GM23338 (cell line): ENCODE results near the gene GRK5. TPM values are rescaled to one million over a fixed set of nuclear protein-coding genes. Genes with fewer than 3 reads are reported as not detected.

Experiments used
- ATAC-seq: fragments of 200-7000 bp; cut with Tn5 transposase; 3 replicates; pipeline ENCODE4 v1.9.1; 2020
- DNase-seq: peaks from one replicate; pipeline ENCODE4 v3.0.0-alpha.2; 2015; ENCODE audit warnings: low spot score
- H2AFZ ChIP-seq: fragments of 200-600 bp; sonication (generic); 2 replicates; pipeline ENCODE4 v1.8.0; 2016; ENCODE audit warnings: antibody characterized with exemption, mild to moderate bottlenecking, moderate library complexity
- H3F3A ChIP-seq: fragments of 200-600 bp; sonication (generic); replicated peaks from 2 replicates; pipeline ENCODE4 v1.8.0; 2017; ENCODE audit warnings: antibody characterized with exemption, mixed run types, low read depth
- H3K27ac ChIP-seq: fragments of 200-600 bp; sonication (generic); 2 replicates; pipeline ENCODE4 v1.6.1; 2016; ENCODE audit warnings: low read depth
- H3K27me3 ChIP-seq: fragments of 200-600 bp; sonication (generic); 2 replicates; pipeline ENCODE4 v1.8.0; 2016; ENCODE audit warnings: mild to moderate bottlenecking, mixed run types, moderate library complexity; ENCODE audit not compliant: insufficient read depth
- H3K36me3 ChIP-seq: fragments of 200-600 bp; sonication (generic); 2 replicates; pipeline ENCODE4 v1.8.0; 2016; ENCODE audit warnings: mild to moderate bottlenecking; ENCODE audit not compliant: insufficient read depth
- H3K4me1 ChIP-seq: fragments of 200-600 bp; sonication (generic); 2 replicates; pipeline ENCODE4 v1.8.0; 2016; ENCODE audit warnings: mild to moderate bottlenecking, moderate library complexity; ENCODE audit not compliant: insufficient read depth
- H3K4me2 ChIP-seq: fragments of 200-600 bp; sonication (generic); 2 replicates; pipeline ENCODE4 v1.7.1; 2017; ENCODE audit warnings: mixed run types
- H3K4me3 ChIP-seq: fragments of 200-600 bp; sonication (generic); 2 replicates; pipeline ENCODE4 v1.6.1; 2016; ENCODE audit warnings: mixed run types
- H3K79me2 ChIP-seq: fragments of 200-600 bp; sonication (generic); replicated peaks from 2 replicates; pipeline ENCODE4 v1.8.0; 2017; ENCODE audit warnings: mild to moderate bottlenecking; ENCODE audit not compliant: insufficient read depth
- H3K9me2 ChIP-seq: fragments of 200-600 bp; sonication (generic); 2 replicates; pipeline ENCODE4 v1.8.0; 2017; ENCODE audit not compliant: insufficient read depth
- H4K20me1 ChIP-seq: fragments of 200-600 bp; sonication (generic); replicated peaks from 2 replicates; pipeline ENCODE4 v1.8.0; 2017; ENCODE audit warnings: mild to moderate bottlenecking; ENCODE audit not compliant: insufficient read depth
- H3K27ac Mint-ChIP-seq: 2 replicates; pipeline ENCODE4 v1.8.0; 2020; ENCODE audit warnings: inconsistent platforms, mild to moderate bottlenecking, moderate library complexity, mixed read lengths
- H3K27me3 Mint-ChIP-seq: 3 replicates; pipeline ENCODE4 v1.8.0; 2022; ENCODE audit warnings: low read depth, mild to moderate bottlenecking, moderate library complexity, mixed read lengths, inconsistent platforms; ENCODE audit not compliant: insufficient read depth, poor library complexity
- H3K36me3 Mint-ChIP-seq: 3 replicates; pipeline ENCODE4 v1.8.0; 2021; ENCODE audit warnings: low read depth, mild to moderate bottlenecking, inconsistent platforms, moderate library complexity, mixed read lengths
- H3K4me1 Mint-ChIP-seq: 3 replicates; pipeline ENCODE4 v1.8.0; 2020; ENCODE audit warnings: mild to moderate bottlenecking, inconsistent platforms, mixed read lengths
- H3K4me3 Mint-ChIP-seq: 3 replicates; pipeline ENCODE4 v1.8.0; 2021; ENCODE audit warnings: moderate library complexity, mild to moderate bottlenecking, inconsistent platforms, mixed read lengths
- H3K9me3 Mint-ChIP-seq: 3 replicates; pipeline ENCODE4 v1.8.0; 2020; ENCODE audit warnings: moderate library complexity, mild to moderate bottlenecking, inconsistent platforms, mixed read lengths
- EZH2 ChIP-seq: fragments of 200-600 bp; sonication (generic); IDR thresholded peaks from one replicate; pipeline ENCODE4 v1.8.0; 2017; ENCODE audit warnings: antibody characterized with exemption, mild to moderate bottlenecking, low read depth; ENCODE audit not compliant: unreplicated experiment
- NANOG ChIP-seq: IDR thresholded peaks from 2 replicates; pipeline ENCODE4 v1.6.1; 2016; ENCODE audit warnings: antibody characterized with exemption, borderline replicate concordance
- STAT1 ChIP-seq: IDR thresholded peaks from one replicate; pipeline ENCODE4 v1.6.1; 2016; ENCODE audit warnings: antibody characterized with exemption; ENCODE audit not compliant: unreplicated experiment
- ZNF114 ChIP-seq: fragments of 250-450 bp; sonication (Bioruptor Pico); IDR thresholded peaks from 2 replicates; pipeline ENCODE4 v1.5.0; 2020; ENCODE audit warnings: mild to moderate bottlenecking, moderate library complexity
- polyA plus RNA-seq: library from polyadenylated mRNA; unstranded; fragments of >200 nt; fragmentation: Nextera tagmentation; extraction: Ambion mirVana; gene quantifications from 2 replicates; pipeline ENCODE4 v1.2.1, GENCODE V29; 2016
- total RNA-seq: library from RNA; depleted of rRNA; stranded (reverse); fragments of >200 nt; shearing (Covaris generic); gene quantifications from 2 replicates; pipeline ENCODE4 v1.2.3, GENCODE V29; 2014
- TF ChIP-seq, protein P1 (sequence below): fragments of 250-450 bp; sonication (Bioruptor Pico); IDR thresholded peaks from 2 replicates; pipeline ENCODE4 v1.5.0; 2020; ENCODE audit warnings: mild to moderate bottlenecking, moderate library complexity
- TF ChIP-seq, protein P2 (sequence below), 2 experiments: fragments of 200-600 bp in 1 of 2; sonication (generic) in 1 of 2; conservative IDR thresholded peaks; 2 replicates each; pipeline versions ENCODE4 v1.5.1 to v1.6.1; 2016 to 2017; ENCODE audit warnings: antibody characterized with exemption in 2 of 2, low read depth in 2 of 2, mild to moderate bottlenecking in 2 of 2, moderate library complexity in 1 of 2

The GRK5 gene
- total and polyA plus RNA-seq, 2 experiments from 2014 or later: 0.53 to 2.0 TPM

DNA sequence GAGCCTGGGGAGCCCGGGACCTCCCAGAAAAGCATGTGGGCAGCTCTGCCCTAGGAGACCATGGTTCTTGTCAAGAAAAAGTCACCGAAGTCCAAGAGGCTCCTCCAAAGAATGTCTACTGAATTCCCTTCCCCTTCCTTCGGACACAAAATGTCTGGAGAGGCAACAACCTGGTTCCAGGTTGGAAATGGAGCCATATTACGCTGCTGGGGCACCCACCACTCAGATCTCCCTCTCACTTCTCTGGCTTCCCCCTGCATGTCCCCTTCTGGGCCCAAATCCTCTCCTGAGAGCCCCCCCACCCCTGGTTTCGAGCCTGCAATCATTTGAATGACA is 282.6 kb downstream of the GRK5 start:
- ATAC-seq: peak; percentile 15
- H3K36me3 ChIP-seq: no peaks in the 10 kb centered on the region
- no peaks in the 10 kb centered on the region for H3K79me2 ChIP-seq
- no peaks in the 10 kb centered on the region for H4K20me1 ChIP-seq
- Mint-ChIP-seq H3K4me3 (no peak overlapping the region), H3K27me3 (peaks cover 4% of the 10 kb centered on the region), H3K4me1 (no peaks in the 10 kb centered on the region), H3K9me3 (no peaks in the 10 kb centered on the region), H3K36me3 (no peaks in the 10 kb centered on the region), H3K27ac (no peak overlapping the region)
- H3K4me1 ChIP-seq: no peaks in the 10 kb centered on the region
- H3K9me2 ChIP-seq: no peaks in the 10 kb centered on the region
- no peaks in the 10 kb centered on the region for H3K27me3 ChIP-seq
- H3K4me2 ChIP-seq: peak overlapping the region; percentile 79; the same call in 1 of the 2 replicates
- peak overlapping the region; percentile 97 for H2AFZ ChIP-seq
- no peak overlapping the region for H3K4me3 ChIP-seq
- H3K27ac ChIP-seq: no peak overlapping the region
- TF ChIP-seq, protein P1, sequence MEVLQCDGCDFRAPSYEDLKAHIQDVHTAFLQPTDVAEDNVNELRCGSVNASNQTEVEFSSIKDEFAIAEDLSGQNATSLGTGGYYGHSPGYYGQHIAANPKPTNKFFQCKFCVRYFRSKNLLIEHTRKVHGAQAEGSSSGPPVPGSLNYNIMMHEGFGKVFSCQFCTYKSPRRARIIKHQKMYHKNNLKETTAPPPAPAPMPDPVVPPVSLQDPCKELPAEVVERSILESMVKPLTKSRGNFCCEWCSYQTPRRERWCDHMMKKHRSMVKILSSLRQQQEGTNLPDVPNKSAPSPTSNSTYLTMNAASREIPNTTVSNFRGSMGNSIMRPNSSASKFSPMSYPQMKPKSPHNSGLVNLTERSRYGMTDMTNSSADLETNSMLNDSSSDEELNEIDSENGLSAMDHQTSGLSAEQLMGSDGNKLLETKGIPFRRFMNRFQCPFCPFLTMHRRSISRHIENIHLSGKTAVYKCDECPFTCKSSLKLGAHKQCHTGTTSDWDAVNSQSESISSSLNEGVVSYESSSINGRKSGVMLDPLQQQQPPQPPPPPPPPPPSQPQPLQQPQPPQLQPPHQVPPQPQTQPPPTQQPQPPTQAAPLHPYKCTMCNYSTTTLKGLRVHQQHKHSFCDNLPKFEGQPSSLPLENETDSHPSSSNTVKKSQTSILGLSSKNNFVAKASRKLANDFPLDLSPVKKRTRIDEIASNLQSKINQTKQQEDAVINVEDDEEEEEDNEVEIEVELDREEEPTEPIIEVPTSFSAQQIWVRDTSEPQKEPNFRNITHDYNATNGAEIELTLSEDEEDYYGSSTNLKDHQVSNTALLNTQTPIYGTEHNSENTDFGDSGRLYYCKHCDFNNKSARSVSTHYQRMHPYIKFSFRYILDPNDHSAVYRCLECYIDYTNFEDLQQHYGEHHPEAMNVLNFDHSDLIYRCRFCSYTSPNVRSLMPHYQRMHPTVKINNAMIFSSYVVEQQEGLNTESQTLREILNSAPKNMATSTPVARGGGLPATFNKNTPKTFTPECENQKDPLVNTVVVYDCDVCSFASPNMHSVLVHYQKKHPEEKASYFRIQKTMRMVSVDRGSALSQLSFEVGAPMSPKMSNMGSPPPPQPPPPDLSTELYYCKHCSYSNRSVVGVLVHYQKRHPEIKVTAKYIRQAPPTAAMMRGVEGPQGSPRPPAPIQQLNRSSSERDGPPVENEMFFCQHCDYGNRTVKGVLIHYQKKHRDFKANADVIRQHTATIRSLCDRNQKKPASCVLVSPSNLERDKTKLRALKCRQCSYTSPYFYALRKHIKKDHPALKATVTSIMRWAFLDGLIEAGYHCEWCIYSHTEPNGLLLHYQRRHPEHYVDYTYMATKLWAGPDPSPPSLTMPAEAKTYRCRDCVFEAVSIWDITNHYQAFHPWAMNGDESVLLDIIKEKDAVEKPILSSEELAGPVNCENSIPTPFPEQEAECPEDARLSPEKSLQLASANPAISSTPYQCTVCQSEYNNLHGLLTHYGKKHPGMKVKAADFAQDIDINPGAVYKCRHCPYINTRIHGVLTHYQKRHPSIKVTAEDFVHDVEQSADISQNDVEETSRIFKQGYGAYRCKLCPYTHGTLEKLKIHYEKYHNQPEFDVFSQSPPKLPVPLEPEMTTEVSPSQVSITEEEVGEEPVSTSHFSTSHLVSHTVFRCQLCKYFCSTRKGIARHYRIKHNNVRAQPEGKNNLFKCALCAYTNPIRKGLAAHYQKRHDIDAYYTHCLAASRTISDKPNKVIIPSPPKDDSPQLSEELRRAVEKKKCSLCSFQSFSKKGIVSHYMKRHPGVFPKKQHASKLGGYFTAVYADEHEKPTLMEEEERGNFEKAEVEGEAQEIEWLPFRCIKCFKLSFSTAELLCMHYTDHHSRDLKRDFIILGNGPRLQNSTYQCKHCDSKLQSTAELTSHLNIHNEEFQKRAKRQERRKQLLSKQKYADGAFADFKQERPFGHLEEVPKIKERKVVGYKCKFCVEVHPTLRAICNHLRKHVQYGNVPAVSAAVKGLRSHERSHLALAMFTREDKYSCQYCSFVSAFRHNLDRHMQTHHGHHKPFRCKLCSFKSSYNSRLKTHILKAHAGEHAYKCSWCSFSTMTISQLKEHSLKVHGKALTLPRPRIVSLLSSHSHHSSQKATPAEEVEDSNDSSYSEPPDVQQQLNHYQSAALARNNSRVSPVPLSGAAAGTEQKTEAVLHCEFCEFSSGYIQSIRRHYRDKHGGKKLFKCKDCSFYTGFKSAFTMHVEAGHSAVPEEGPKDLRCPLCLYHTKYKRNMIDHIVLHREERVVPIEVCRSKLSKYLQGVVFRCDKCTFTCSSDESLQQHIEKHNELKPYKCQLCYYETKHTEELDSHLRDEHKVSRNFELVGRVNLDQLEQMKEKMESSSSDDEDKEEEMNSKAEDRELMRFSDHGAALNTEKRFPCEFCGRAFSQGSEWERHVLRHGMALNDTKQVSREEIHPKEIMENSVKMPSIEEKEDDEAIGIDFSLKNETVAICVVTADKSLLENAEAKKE (CRISPR knock-in tag): no peak
- no peak for TF ChIP-seq STAT1
- no peak for TF ChIP-seq EZH2
- TF ChIP-seq NANOG: no peak
- TF ChIP-seq ZNF114 (CRISPR knock-in tag): no peak
- TF ChIP-seq, protein P2, sequence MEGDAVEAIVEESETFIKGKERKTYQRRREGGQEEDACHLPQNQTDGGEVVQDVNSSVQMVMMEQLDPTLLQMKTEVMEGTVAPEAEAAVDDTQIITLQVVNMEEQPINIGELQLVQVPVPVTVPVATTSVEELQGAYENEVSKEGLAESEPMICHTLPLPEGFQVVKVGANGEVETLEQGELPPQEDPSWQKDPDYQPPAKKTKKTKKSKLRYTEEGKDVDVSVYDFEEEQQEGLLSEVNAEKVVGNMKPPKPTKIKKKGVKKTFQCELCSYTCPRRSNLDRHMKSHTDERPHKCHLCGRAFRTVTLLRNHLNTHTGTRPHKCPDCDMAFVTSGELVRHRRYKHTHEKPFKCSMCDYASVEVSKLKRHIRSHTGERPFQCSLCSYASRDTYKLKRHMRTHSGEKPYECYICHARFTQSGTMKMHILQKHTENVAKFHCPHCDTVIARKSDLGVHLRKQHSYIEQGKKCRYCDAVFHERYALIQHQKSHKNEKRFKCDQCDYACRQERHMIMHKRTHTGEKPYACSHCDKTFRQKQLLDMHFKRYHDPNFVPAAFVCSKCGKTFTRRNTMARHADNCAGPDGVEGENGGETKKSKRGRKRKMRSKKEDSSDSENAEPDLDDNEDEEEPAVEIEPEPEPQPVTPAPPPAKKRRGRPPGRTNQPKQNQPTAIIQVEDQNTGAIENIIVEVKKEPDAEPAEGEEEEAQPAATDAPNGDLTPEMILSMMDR (conservative IDR thresholded peaks at IDR 0.05; ENCODE audit: low read depth in 2 of 2): no peak
- no peak for DNase-seq
- H3F3A ChIP-seq: no peaks in the 10 kb centered on the region
